ENCODE results near the gene POLRMT. TPM values are rescaled to one million over a fixed set of nuclear protein-coding genes. Genes with fewer than 3 reads are reported as not detected.

Gene POLRMT
- total and polyA plus RNA-seq, 8 donors = 28.5 to 44.7 (median 39.7) TPM

- H3K9me3 ChIP-seq = no peaks in the 10 kb centered on the region
- H3K4me3 ChIP-seq = no peak overlapping the region
- H3K4me1 ChIP-seq = peaks cover 0 to 21% of the 10 kb centered on the region in 2 donors
- no peak overlapping the region for H3K27ac ChIP-seq
- H3K27me3 ChIP-seq = peaks cover 33 to 94% of the 10 kb centered on the region in 2 donors
- ATAC-seq (no peak), DNase-seq (peak in 1 of 4 donors; percentile 64)
- H3K36me3 ChIP-seq = no peaks in the 10 kb centered on the region
- TF ChIP-seq CTCF (IDR thresholded peaks at IDR 0.05) = no peak
- intact Hi-C loops (cut with DNase I) = no loop called here
Observed at GRCh38 chr19:590396-590745, 43.0 kb downstream of the POLRMT start.

- intact Hi-C loops (cut with DNase I) = no loop called here
- Histone ChIP-seq H3K27ac (no peak within 1 kb of the TSS), H3K27me3 (peaks cover 33 to 94% of the 10 kb centered on the region in 2 donors), H3K36me3 (no peaks in the 10 kb centered on the region), H3K4me3 (no peak within 1 kb of the TSS), H3K9me3 (no peaks in the 10 kb centered on the region), H3K4me1 (peaks cover 0 to 21% of the 10 kb centered on the region in 2 donors)
- ATAC-seq = no peak
- no peak for DNase-seq
- no peak for TF ChIP-seq CTCF (IDR thresholded peaks at IDR 0.05)
Observed at GRCh38 chr19:589693-590395, 43.5 kb downstream of the POLRMT start, which contains the start of gene HCN2. Gene HCN2 (plus strand): TSS chr19:589881. CDS start chr19:589946, 65 bp downstream.

DNA sequence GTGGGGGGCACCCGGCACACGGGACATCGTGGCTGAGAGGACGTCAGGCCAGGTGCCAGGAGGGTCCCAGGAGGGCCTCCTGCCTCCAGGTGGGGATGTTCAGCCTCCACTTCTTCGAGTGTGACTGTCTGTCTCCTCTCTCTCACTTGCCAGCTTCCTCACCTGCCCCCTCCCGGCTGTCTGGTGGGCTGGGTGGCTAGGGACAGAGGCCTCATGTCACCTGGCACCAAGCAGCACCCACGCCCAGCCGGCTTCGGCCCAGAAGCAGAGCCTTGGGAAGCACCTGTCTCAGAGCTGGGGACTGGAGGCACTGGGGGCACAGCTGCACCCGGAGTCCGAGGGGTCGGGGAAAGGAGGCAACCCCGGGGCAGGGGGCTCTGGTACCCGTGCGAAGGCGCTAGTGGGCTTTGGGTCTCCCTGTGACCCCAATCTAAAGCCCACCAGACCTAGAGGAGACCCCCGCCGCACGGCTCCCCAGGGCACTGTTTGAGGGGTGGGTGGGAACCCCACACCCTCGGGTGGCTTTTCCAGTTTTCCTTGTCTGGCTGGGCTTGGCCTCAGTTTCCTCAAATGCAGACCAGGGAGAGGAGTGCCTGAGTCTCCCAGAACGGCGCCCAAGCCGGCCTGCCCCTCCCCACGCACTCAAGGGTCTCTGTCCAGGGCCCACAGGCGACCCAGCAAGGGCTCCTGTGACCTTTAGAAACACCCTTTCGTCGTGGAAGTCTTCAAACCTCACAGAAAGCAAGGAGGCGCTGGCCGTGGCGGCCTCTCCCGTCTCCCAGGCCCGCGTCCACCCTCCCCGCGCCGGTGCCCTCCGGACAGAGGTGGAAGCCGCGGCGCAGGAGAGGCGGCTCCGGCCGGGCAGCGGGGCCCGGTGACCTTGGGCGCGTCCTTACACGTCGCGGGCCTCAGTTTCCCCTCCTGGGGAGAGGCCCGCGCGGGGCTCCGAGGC lies 44.3 kb downstream of the POLRMT start:
- ATAC-seq (no peak), DNase-seq (peak in 1 of 4 donors; percentile 76)
- no peaks in the 10 kb centered on the region for H3K36me3 ChIP-seq
- H3K27ac ChIP-seq = no peak overlapping the region
- intact Hi-C loops (cut with DNase I) = no loop called here
- TF ChIP-seq CTCF (IDR thresholded peaks at IDR 0.05) = no peak
- H3K4me1 ChIP-seq = peaks cover 0 to 26% of the 10 kb centered on the region in 2 donors
- H3K27me3 ChIP-seq = peaks cover 33 to 93% of the 10 kb centered on the region in 2 donors
- H3K9me3 ChIP-seq = no peaks in the 10 kb centered on the region
- H3K4me3 ChIP-seq = no peak overlapping the region

DNA sequence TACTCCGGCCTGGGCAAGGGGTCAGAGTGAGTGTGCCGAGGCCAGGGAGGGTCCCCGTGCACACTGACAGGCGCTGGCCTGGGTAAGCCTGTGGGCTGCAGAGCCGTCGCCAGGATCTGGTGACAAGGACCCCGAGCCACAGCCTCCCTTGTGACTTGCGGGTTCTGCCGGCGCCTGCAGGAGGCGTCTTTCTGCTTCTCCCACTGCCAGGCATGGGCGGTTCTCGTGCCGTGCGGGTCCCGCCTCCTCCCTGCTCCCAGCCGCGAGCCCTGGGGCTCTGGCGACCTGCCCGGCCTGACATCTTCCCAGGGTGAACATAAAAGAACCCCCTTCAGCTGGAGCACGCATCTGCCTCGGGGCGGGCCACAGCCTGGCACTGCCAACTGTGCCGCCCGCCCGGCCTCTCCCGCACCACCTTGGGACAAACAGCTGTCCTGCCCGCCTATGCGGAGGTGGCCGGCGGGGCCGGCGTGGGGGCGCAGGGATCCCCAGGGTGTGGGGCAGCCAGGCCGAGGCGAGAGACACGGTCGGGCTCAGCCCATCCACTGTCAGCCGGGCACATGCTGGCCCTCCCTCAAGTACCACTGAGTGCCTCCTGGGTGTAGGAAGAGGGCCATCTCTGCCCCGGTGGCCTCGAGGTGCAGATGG lies 45.1 kb downstream of the POLRMT start:
- Histone ChIP-seq H3K9me3 (no peaks in the 10 kb centered on the region), H3K4me1 (peaks cover 0 to 29% of the 10 kb centered on the region in 2 donors), H3K4me3 (no peak overlapping the region), H3K27me3 (peaks cover 33 to 85% of the 10 kb centered on the region in 2 donors), H3K36me3 (peaks cover 0 to 4% of the 10 kb centered on the region in 2 donors), H3K27ac (no peak overlapping the region)
- ATAC-seq = peak; percentile 41
- peak; percentile 20 to 23 for TF ChIP-seq CTCF (IDR thresholded peaks at IDR 0.05)
- DNase-seq = peak in 3 of 4 donors; percentile 57 to 80 (median 76)
- intact Hi-C loops (cut with DNase I) = no loop called here

Data from left lung (tissue), 10 donors.